IPS DF 4.7 (cell line): ENCODE results near the gene ING2.

ENCODE experiments used
- DNase-seq: peaks from one replicate; pipeline ENCODE4 v3.0.0-alpha.2; 2013; ENCODE audit warnings: low spot score; ENCODE audit errors: extremely low read depth

ING2 gene

GRCh38 chr4:183499389-183499788 is 5.5 kb upstream of the ING2 start:
- no peak for DNase-seq

- DNase-seq: no peak
Observed at GRCh38 chr4:183499801-183500200, 5.1 kb upstream of the ING2 start.

- no peak for DNase-seq
Observed at GRCh38 chr4:183503497-183504063, 1.3 kb upstream of the ING2 start.

GRCh38 chr4:183504064-183504929 is 561 bp upstream of the ING2 start:
- peak; percentile 74 for DNase-seq

GRCh38 chr4:183505611-183506388 is 942 bp downstream of the ING2 start:
- no peak for DNase-seq

- no peak for DNase-seq
Observed at GRCh38 chr4:183506389-183506735, 1.5 kb downstream of the ING2 start.

GRCh38 chr4:183507925-183508696 is 3.3 kb downstream of the ING2 start:
- no peak for DNase-seq

- no peak for DNase-seq
Observed at GRCh38 chr4:183508697-183509335, 4.0 kb downstream of the ING2 start.

- DNase-seq: no peak
Observed at GRCh38 chr4:183515411-183515810, 10.6 kb downstream of the ING2 start.

- DNase-seq: no peak
Observed at GRCh38 chr4:183517194-183517593, 12.3 kb downstream of the ING2 start.

- DNase-seq: no peak
Observed at GRCh38 chr4:183517781-183518180, 12.9 kb downstream of the ING2 start.

GRCh38 chr4:183522821-183523220 is 18.0 kb downstream of the ING2 start:
- DNase-seq: no peak

GRCh38 chr4:183527326-183527725 is 22.5 kb downstream of the ING2 start:
- no peak for DNase-seq

GRCh38 chr4:183532821-183533220 is 28.0 kb downstream of the ING2 start:
- no peak for DNase-seq

- DNase-seq: no peak
Observed at GRCh38 chr4:183533698-183534097, 28.8 kb downstream of the ING2 start.

- DNase-seq: no peak
Observed at GRCh38 chr4:183540410-183541009, 35.7 kb downstream of the ING2 start.

- no peak for DNase-seq
Observed at GRCh38 chr4:183541010-183541751, 36.3 kb downstream of the ING2 start.

- no peak for DNase-seq
Observed at GRCh38 chr4:183541752-183542040, 36.8 kb downstream of the ING2 start.

- DNase-seq: no peak
Observed at GRCh38 chr4:183543435-183543834, 38.6 kb downstream of the ING2 start.

GRCh38 chr4:183544109-183544508 is 39.3 kb downstream of the ING2 start:
- no peak for DNase-seq
